ENCODE data around the gene BTBD6. TPM values are rescaled to one million over a fixed set of nuclear protein-coding genes. Genes with fewer than 3 reads are reported as not detected.

Gene BTBD6
- total RNA-seq (10 to 100 TPM in 1 of 6 donors, 1 to 10 TPM in 5; 4.3 to 12.5 (median 6.7) TPM), polyA plus RNA-seq (10 to 100 TPM; 20.1 to 44.5 TPM)

DNA sequence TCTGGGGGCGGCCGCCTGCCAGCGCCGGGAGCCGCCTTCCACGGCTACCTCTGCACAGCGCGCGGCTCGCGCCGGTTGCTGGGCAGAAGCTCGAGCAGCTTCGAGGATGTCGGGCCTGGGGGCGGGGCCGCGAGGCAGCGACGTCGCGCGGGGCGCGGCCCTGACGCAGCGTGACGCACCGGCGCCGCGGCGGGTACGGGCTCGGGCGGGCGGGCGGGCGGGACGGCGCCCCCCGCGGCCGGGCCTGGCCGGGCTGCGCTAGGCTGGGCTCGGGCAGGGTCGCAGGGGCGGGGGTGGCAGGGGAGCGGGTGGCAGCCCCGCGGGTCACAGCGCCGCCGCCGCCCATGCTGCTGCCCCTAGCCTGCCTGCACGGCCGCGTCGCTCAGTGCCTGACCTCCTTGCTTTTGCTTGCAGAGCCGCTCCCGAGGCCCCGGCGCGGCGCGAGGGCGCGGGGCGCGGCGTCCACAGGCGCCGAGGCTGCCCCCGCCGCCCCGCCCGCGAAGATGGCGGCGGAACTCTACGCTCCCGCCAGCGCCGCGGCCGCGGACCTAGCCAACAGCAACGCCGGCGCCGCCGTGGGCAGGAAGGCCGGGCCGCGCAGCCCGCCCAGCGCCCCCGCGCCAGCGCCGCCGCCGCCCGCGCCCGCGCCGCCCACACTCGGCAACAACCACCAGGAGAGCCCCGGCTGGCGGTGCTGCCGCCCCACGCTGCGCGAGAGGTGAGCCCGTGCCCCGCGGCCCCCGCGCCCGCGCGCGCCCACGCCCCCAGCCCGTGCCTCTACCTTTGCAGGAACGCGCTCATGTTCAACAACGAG is at the start of gene BTBD6:
BTBD6 (plus strand) TSS at position 166 of the 814 bp plus-strand sequence; CDS start at position 345, 179 bp downstream.
- no peak for FAIRE-seq
- peak; percentile 52 to 86 (median 74) for DNase-seq
- peak within 1 kb of the TSS; percentile 45 to 76 (median 57) for H3K27ac ChIP-seq
- TF ChIP-seq, protein P1, sequence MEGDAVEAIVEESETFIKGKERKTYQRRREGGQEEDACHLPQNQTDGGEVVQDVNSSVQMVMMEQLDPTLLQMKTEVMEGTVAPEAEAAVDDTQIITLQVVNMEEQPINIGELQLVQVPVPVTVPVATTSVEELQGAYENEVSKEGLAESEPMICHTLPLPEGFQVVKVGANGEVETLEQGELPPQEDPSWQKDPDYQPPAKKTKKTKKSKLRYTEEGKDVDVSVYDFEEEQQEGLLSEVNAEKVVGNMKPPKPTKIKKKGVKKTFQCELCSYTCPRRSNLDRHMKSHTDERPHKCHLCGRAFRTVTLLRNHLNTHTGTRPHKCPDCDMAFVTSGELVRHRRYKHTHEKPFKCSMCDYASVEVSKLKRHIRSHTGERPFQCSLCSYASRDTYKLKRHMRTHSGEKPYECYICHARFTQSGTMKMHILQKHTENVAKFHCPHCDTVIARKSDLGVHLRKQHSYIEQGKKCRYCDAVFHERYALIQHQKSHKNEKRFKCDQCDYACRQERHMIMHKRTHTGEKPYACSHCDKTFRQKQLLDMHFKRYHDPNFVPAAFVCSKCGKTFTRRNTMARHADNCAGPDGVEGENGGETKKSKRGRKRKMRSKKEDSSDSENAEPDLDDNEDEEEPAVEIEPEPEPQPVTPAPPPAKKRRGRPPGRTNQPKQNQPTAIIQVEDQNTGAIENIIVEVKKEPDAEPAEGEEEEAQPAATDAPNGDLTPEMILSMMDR (IDR thresholded peaks at IDR 0.05), result no peak
- no peaks in the 10 kb centered on the region for H3K9me3 ChIP-seq
- peak within 1 kb of the TSS; percentile 2 to 41 (median 26) for H3K4me3 ChIP-seq
- peaks cover 0 to 15% (median 4%) of the 10 kb centered on the region in 3 donors for H3K36me3 ChIP-seq
- H3K4me1 ChIP-seq, result no peaks in the 10 kb centered on the region
- peak; percentile 85 to 95 (median 92) for ATAC-seq
- intact Hi-C loops (cut with DNase I), result no loop called here
- 59 to 61% methylated on average over 99 to 130 of the region's 130 CpGs for WGBS, 2 donors
- no peaks in the 10 kb centered on the region for H3K27me3 ChIP-seq

DNA sequence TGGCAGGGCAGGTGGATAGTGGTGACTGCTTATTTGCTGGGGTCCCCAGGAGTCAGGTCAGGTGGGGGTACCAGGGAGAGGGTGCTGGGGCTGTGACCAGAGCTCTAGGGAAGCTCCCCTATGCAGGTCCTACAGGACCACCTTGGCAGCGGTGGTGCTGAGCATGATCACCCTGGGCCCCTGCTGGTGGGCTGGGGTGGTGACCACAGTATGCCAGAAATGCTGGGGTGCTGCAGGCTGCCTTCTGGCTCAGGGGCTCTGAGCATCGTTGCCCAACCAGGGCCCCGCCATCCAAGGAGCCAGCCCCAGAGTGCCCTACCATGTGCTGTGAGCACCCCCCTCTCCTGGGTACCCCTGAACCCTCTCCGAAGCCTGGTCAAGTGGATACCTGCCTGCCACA is 49.7 kb upstream of the BTBD6 start:
- Histone ChIP-seq H3K27ac (no peak overlapping the region), H3K9me3 (no peaks in the 10 kb centered on the region), H3K36me3 (no peaks in the 10 kb centered on the region), H3K4me3 (no peak overlapping the region), H3K4me1 (peaks cover 0 to under 1% (median 0%) of the 10 kb centered on the region in 3 donors), H3K27me3 (peaks cover 0 to 2% (median 0%) of the 10 kb centered on the region in 4 donors)
- intact Hi-C loops (cut with DNase I), result no loop called here
- no peak for FAIRE-seq
- TF ChIP-seq, protein P1 (IDR thresholded peaks at IDR 0.05), result no peak
- 70 to 72% methylated on average over 4 of the region's 4 CpGs for WGBS, 2 donors
- no peak for ATAC-seq
- DNase-seq, result no peak

DNA sequence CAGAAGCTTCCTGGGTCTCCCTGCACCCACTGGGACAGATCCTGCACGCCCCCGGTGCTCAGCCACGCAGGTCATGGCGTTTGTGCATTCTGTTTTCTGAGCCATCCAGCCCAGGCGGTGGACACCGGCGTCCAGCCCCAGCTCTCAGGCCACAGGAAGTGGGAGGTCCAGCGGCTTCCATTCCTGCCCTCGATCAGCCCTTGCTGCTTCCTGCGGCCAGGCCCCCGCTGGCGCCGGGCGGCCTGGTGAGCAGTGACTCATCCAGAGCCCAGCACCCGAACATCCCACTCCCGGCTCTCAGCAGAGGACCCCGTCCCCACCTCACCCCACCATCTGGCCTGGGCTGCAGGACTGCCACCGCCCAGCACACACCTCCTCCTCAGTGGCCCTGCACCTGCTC is 49.2 kb upstream of the BTBD6 start:
- FAIRE-seq (no peak), DNase-seq (no peak), ATAC-seq (no peak)
- Histone ChIP-seq H3K4me1 (peaks cover 0 to 5% (median 4%) of the 10 kb centered on the region in 3 donors), H3K4me3 (no peak overlapping the region), H3K9me3 (no peaks in the 10 kb centered on the region), H3K27me3 (peaks cover 0 to 2% (median 0%) of the 10 kb centered on the region in 4 donors), H3K27ac (no peak overlapping the region), H3K36me3 (no peaks in the 10 kb centered on the region)
- WGBS, 2 donors, result 55 to 65% methylated on average over 18 of the region's 18 CpGs
- TF ChIP-seq, protein P1 (IDR thresholded peaks at IDR 0.05), result no peak
- intact Hi-C loops (cut with DNase I), result no loop called here

DNA sequence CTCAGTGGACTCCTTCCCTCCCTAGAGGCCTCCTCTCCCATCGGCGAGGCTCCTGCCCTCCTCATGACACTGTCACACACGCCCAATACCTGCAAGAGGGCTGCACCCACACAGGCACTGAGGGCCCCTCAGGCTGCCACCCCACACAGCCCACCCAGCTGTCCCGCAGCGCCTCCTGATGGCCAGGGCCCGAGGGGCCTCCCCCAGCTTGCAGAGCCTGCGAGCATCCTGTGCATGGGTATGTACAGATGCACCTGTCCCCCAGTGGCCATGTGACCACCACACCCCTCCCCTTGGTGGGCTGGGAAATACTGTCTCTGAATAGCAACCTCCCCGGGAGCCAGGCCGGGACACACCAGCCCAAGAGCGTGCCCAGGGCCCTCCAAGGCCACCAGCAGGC is 48.3 kb upstream of the BTBD6 start:
- H3K4me3 ChIP-seq, result no peak overlapping the region
- TF ChIP-seq, protein P1 (IDR thresholded peaks at IDR 0.05), result no peak
- no peaks in the 10 kb centered on the region for H3K36me3 ChIP-seq
- H3K27me3 ChIP-seq, result peaks cover 0 to 2% (median 0%) of the 10 kb centered on the region in 4 donors
- intact Hi-C loops (cut with DNase I), result loop anchor here in 2 of 3 donors (5.0 kb wide), 2 partner anchors 152 to 157 kb away; no protein-coding TSS in a partner anchor
- H3K9me3 ChIP-seq, result no peaks in the 10 kb centered on the region
- peaks cover 5 to 15% (median 12%) of the 10 kb centered on the region in 3 donors for H3K4me1 ChIP-seq
- 60 to 62% methylated on average over 9 to 10 of the region's 10 CpGs for WGBS, 2 donors
- DNase-seq (no peak), ATAC-seq (no peak), FAIRE-seq (no peak)
- no peak overlapping the region for H3K27ac ChIP-seq

Data from pancreas (tissue), 10 donors.